Measurements from ENCODE around the gene GATAD1. TPM values are rescaled to one million over a fixed set of nuclear protein-coding genes. Genes with fewer than 3 reads are reported as not detected.

Gene GATAD1
- 24.1 and 30.0 TPM in 2 replicates for total RNA-seq (2014; rRNA removed; shearing (Covaris generic))

GRCh38 chr7:92447345-92448204, at the start of gene GATAD1:
Gene GATAD1 (plus strand): TSS chr7:92447482. CDS start chr7:92447730, 248 bp downstream.

DNA sequence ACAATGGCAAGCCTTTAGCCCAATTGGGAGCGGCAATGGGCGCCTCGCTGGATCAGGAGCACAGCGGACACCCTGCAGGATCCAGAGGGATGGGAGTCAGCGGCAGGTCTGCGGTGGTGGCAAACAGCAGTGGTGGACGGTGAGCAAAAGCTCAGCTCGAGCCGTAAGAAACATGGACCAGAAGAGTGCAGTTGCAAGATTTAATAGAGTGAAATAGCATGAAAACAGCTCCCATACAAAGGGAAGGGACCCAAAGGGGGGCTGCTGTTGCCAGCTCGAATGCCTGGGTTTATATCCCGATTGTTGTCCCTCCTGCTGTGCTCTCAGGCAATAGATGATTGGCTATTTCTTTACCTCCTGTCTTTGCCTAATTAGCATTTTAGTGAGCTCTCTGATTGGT, 30.4 kb downstream of the GATAD1 start, which contains the start of gene ERVW-1:
Gene ERVW-1, minus strand, starts transcription at position 266 of the 400 bp plus-strand sequence. CDS start 7,565 bp downstream, outside the sequence.

Other genes with a start within 250 kb of the GATAD1 start
- 47.8 and 48.0 TPM in 2 replicates for gene KRIT1, start 201.6 kb upstream of the GATAD1 start, total RNA-seq (2014; rRNA removed; shearing (Covaris generic))
- 22.7 and 24.0 TPM in 2 replicates for gene ANKIB1, start 201.5 kb upstream of the GATAD1 start, total RNA-seq (2014; rRNA removed; shearing (Covaris generic))
- gene ERVW-1, start 30.5 kb downstream of the GATAD1 start, total RNA-seq (2014; rRNA removed; shearing (Covaris generic)) = not detected in 2 replicates
- 12.4 and 20.9 TPM in 2 replicates for gene PEX1, start 81.0 kb downstream of the GATAD1 start, total RNA-seq (2014; rRNA removed; shearing (Covaris generic))
- 12.5 and 13.6 TPM in 2 replicates for gene RBM48, start 81.3 kb downstream of the GATAD1 start, total RNA-seq (2014; rRNA removed; shearing (Covaris generic))
- gene FAM133B, start 142.9 kb downstream of the GATAD1 start, total RNA-seq (2014; rRNA removed; shearing (Covaris generic)) = 29.9 and 34.2 TPM in 2 replicates